Mucosa of descending colon (tissue), 3 donors: ENCODE data around the gene GRB7. TPM values are rescaled to one million over a fixed set of nuclear protein-coding genes. Genes with fewer than 3 reads are reported as not detected.

Experiments used
- microRNA-seq: library from miRNA; unstranded; fragments of <30 nt; microRNA quantifications from one replicate; pipeline ENCODE4, GENCODE V29; 2019
- total RNA-seq, 3 donors: library from RNA; stranded (reverse); fragmentation: NEBNext Ultra II Directional in 2 of 3; extraction: Animal tissue kit (Norgen Biotek cat#: 25700) in 2 of 3; gene quantifications; one replicate each; pipeline versions ENCODE4 v1.2.1 to v1.2.4, GENCODE V29; 2021 to 2023
- donor health status: DM: no; HTN: no; CAD: no; lungs with moderate emphysema.
- donor health status: DM: no; HTN: no; CAD: no.
- donor health status: DM: no; HTN: yes; CAD: no.

Gene GRB7
- total RNA-seq, 3 donors from 2014 or later, result 13.6 to 49.0 (median 28.0) TPM

Small RNA genes within 50 kb of the gene (microRNA-seq; reads per million reads assigned to microRNA genes)
- 4.0 reads per million, percentile 18 among the genes with 10 or more reads in this experiment for gene MIR4728

Other genes with a start within 250 kb of the GRB7 start
- under 1 TPM in 1 of 3 donors, not detected in 2; 0.05 TPM for gene NEUROD2, start 130.0 kb upstream of the GRB7 start, total RNA-seq
- gene PPP1R1B, start 111.0 kb upstream of the GRB7 start, total RNA-seq, result 100 to 1,000 TPM; 108 to 362 (median 356) TPM
- gene STARD3, start 100.8 kb upstream of the GRB7 start, total RNA-seq, result 10 to 100 TPM; 36.1 to 58.8 (median 57.6) TPM
- gene TCAP, start 72.6 kb upstream of the GRB7 start, total RNA-seq, result 1 to 10 TPM in 2 of 3 donors, under 1 TPM in 1; 0.96 to 3.4 (median 1.5) TPM
- 1 to 10 TPM in 2 of 3 donors, under 1 TPM in 1; 0.23 to 2.0 (median 1.5) TPM for gene PNMT, start 69.5 kb upstream of the GRB7 start, total RNA-seq
- gene PGAP3, start 49.9 kb upstream of the GRB7 start, total RNA-seq, result 10 to 100 TPM; 27.7 to 74.6 (median 47.9) TPM
- 100 to 1,000 TPM; 104 to 284 (median 161) TPM for gene ERBB2, start 37.9 kb upstream of the GRB7 start, total RNA-seq
- 10 to 100 TPM; 63.2 to 84.3 (median 67.1) TPM for gene MIEN1, start 7.4 kb upstream of the GRB7 start, total RNA-seq
- 1 to 10 TPM; 3.5 to 5.3 (median 4.6) TPM for gene IKZF3, start 126.4 kb downstream of the GRB7 start, total RNA-seq
- gene ZPBP2, start 130.3 kb downstream of the GRB7 start, total RNA-seq, result not detected
- 100 to 1,000 TPM in 2 of 3 donors, 10 to 100 TPM in 1; 76.1 to 162 (median 139) TPM for gene GSDMB, start 180.7 kb downstream of the GRB7 start, total RNA-seq
- 10 to 100 TPM; 56.8 to 62.0 (median 58.3) TPM for gene ORMDL3, start 189.7 kb downstream of the GRB7 start, total RNA-seq
- not detected for gene LRRC3C, start 189.8 kb downstream of the GRB7 start, total RNA-seq
- under 1 TPM; 0.22 to 0.54 (median 0.26) TPM for gene GSDMA, start 225.1 kb downstream of the GRB7 start, total RNA-seq
- 100 to 1,000 TPM in 1 of 3 donors, 10 to 100 TPM in 2; 96.0 to 126 (median 96.8) TPM for gene PSMD3, start 242.9 kb downstream of the GRB7 start, total RNA-seq